GM20000 (cell line): ENCODE measurements around the gene RCAN2.

Experiments used
- DNase-seq: peaks from one replicate; pipeline ENCODE4 v3.0.0; 2012; ENCODE audit warnings: low spot score
- TF ChIP-seq, protein P1 (sequence below): IDR thresholded peaks from 2 replicates; pipeline ENCODE4 v1.5.1; 2012; ENCODE audit warnings: mild to moderate bottlenecking, control low read depth; ENCODE audit errors: extremely low read depth, missing control alignments

The RCAN2 gene

GRCh38 chr6:46381579-46381978 lies 109.7 kb downstream of the RCAN2 start:
- no peak for DNase-seq
- TF ChIP-seq, protein P1, sequence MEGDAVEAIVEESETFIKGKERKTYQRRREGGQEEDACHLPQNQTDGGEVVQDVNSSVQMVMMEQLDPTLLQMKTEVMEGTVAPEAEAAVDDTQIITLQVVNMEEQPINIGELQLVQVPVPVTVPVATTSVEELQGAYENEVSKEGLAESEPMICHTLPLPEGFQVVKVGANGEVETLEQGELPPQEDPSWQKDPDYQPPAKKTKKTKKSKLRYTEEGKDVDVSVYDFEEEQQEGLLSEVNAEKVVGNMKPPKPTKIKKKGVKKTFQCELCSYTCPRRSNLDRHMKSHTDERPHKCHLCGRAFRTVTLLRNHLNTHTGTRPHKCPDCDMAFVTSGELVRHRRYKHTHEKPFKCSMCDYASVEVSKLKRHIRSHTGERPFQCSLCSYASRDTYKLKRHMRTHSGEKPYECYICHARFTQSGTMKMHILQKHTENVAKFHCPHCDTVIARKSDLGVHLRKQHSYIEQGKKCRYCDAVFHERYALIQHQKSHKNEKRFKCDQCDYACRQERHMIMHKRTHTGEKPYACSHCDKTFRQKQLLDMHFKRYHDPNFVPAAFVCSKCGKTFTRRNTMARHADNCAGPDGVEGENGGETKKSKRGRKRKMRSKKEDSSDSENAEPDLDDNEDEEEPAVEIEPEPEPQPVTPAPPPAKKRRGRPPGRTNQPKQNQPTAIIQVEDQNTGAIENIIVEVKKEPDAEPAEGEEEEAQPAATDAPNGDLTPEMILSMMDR: no peak

DNA sequence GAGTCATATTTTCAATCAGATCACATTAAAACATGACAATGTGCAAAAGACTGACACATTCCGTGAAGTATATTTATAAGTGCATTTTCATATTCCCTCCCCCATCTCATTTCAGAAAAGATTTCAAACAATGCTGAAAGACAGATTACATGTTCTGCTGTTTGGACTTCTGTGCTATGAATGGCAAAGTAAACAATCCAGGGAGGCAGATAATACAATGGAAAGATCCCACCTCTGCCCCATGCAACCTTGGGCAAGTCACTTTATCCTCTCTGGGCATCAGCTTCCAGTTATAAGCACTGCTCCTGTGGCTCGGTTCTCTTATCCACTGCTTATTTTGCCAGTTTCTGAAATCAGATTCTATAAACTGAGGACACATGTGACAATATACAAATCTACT lies 110.2 kb downstream of the RCAN2 start:
- DNase-seq: no peak
- TF ChIP-seq, protein P1: no peak

- DNase-seq: no peak
- TF ChIP-seq, protein P1: no peak
These were observed 111.0 kb downstream of the RCAN2 start for GRCh38 chr6:46380152-46380807.

- TF ChIP-seq, protein P1: no peak
- no peak for DNase-seq
These were observed 112.3 kb downstream of the RCAN2 start for GRCh38 chr6:46378882-46379416.

- TF ChIP-seq, protein P1: no peak
- DNase-seq: no peak
These were observed 112.9 kb downstream of the RCAN2 start for GRCh38 chr6:46378161-46378881.

DNA sequence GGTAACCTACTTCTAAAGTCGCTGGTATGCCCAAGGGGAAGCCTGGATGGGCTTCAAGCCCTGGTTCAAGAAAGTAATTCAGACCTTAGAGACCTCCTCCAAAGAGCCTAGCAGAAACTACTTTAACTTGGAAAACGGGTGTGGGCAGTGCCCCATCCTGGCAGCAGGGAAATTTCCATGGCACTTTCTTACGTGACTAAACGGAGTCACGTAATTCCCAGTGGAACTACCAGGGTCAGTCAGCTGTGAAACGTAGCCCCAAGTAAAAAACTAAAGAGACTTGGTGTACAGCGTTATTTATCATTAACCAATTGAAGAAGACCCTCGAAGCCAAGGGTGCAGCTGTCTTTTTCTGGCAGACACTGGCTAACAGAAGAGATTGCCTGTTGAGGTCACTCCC lies 114.0 kb downstream of the RCAN2 start:
- DNase-seq: no peak
- TF ChIP-seq, protein P1: no peak

- TF ChIP-seq, protein P1: no peak
- peak; percentile 71 for DNase-seq
These were observed 114.6 kb downstream of the RCAN2 start for GRCh38 chr6:46376562-46377061.
